HG02885 (cell line): ENCODE measurements around the gene NHSL1.

Experiments
- ATAC-seq: cut with Tn5 transposase; IDR thresholded peaks from one replicate; pipeline ENCODE4 v1.9.1; 2021; ENCODE audit warnings: mild to moderate bottlenecking; ENCODE audit not compliant: unreplicated experiment, poor library complexity

NHSL1 gene

GRCh38 chr6:138525355-138525754, 26.1 kb upstream of the NHSL1 start:
- ATAC-seq = no peak

- no peak for ATAC-seq
These were observed 25.2 kb upstream of the NHSL1 start for GRCh38 chr6:138524526-138524925.

DNA sequence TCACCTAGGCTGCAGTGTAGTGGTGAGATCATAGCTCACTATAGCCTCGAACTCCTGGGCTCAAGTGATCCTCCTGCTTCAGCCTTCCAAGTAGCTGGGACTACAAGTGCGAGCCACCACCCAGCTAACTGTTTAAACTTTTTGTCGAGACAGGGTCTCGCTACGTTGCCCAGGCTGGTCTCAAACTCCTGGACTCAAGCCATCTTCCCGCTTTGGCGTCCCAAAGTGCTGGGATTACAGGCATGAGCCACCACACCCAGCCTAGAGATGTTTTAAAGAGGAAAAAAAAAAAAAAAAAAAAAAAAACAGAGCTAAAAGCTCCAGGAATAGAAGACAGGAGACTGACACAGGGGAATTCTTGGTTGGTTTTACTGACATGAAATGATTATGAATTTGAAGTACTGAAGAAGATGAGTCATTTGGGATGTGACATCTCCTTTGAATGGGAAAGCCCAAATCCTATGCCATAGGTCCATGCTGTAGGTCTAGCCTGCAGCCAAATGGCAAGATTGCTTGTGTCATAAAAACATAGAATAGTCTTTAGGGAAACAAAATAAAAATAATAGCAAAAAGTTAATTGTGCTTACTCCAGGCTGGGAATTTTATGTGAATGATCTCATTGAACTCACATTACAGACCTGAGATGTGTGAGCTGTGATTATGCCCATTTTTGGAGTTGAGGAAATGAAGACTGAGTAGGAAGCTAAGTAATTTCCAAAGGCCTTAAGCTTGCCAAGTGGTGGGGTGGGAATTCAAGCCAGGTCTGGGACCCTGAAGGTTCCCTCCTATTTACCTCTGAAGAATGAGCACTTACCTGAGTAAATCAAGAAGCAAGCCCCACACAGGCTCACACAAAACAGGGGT, 24.3 kb upstream of the NHSL1 start:
- no peak for ATAC-seq

- no peak for ATAC-seq
These were observed 23.3 kb upstream of the NHSL1 start for GRCh38 chr6:138522611-138523010.

DNA sequence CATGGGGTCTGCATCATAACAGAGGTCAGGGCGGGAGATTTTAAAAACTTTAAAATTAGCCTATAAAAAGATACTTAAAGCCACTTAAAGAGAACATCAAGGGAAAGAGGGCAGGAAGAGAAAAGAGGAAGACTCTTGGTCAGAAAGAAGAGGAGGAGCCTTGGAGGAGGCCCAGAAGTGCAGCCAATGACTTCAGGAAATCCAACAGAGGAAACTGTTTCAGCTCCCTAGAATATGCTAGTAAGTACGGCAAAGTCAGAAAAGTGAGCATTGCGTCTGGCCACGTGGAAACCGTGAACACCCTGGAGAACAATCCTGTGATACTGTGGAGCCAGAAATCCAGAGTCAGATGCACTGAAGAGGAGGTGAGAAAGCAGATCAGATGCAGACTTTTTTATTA, 22.5 kb upstream of the NHSL1 start:
- no peak for ATAC-seq

DNA sequence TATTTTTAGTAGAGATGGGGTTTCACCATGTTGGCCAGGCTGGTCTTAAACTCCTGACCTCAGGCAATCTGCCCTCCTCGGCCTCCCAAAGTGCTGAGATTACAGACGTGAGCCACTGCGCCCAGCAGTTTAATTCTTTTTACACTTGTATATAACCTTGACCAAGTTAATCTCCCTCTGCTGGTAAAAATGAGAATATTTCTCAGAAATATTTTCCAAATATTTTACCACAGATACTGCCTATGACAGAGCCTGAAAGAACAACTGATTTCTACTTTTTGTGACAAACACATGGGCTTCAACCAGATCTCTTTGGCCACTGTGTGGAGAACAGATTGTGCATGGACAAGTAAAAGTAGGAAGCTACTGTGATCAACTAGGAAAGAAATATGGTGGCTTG, 21.2 kb upstream of the NHSL1 start:
- ATAC-seq = no peak

DNA sequence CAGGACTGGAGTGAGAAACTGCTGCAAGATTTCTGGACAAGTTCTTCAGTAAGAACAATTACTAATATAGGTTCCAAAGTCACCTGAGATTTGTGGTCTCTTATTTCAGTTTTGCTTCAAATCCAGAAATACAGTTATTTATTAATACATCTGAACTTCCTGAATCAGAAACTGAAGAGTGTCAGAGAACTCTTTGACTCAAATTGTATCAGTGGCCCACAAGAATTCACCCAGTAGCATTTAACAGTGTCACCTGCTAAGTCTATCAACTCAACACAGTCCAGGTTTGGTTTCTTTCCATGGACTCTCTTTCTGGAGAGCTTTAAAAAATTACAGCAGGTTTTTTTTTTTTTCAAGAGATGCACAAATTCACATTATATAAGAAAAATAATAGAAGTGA, 18.8 kb upstream of the NHSL1 start:
- no peak for ATAC-seq

DNA sequence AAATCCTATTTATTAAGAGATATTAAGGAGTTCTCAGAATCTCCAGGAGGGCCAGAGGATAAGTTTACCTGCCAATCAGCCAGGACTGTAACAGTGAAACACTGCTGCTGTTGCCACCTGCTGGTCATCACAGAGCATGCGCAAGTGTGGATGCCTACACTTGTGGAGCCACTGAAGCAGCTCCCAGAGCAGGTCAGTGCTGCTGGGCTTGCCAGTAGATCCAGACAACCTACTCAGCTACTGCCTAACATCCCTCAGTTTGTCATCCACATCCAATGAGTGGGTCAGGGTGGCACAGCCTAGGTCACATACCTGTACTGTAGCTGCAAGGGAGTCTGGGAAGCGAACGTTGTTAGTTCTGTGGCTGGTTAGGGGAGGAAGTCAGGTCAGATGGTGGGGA, 18.3 kb upstream of the NHSL1 start:
- peak; percentile 91 for ATAC-seq

DNA sequence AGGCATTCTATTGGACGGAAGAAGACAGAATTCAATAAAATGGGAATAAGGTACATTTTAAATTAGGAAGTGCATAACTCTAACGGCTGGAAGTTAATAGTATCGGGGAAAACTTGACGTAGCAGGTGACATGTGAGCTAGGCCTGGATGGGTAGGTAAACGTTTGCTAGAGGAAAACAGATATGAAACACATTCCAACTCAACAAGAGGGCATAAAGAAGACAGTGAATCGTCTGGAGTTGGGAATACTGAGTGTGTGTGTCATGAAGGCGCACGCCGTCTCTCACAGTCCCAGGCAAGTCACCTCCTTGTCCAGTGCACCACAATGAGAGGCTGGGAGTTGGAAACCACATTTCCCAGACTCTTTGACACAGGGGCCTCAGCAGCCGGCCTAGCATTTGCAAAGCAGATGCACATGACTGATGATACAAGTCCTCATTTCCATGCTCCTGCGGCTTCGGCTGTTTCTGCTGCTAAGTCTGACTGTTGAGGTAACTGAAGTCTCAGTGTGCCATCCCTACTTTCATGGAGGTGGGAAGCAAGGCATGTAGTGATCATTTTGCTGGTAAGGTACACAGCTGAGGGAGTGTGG, 16.5 kb upstream of the NHSL1 start:
- ATAC-seq = no peak

DNA sequence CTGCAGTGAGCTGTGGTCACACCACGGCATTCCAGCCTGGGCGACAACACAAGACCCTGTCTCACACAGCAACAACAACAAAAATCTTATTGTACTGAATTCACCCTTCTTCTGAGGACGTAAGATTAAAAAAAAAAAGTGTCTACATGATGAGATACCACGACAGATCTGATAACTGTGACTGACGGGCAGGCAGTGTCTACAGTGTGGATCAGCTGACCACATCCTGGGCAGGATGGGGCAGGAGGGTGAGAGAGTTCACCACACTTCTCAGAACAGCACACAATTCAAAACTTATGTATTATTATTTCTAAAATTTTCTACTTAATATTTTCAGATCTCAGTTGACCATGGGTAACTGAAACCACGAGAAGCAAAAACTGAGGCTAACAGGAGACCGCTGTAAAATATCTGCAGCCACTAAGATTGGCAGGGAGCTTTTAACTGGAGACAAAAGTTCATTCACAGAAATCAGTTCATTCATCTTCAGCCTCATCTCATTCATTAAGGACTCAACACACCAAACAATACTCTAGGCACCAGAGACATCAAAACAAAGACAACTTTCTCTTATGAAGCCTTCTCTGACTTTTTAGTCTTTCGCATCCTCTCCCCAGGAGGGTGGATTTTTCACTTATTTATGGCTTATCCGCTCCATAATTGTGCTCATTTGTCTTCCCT, 15.7 kb upstream of the NHSL1 start:
- no peak for ATAC-seq

- no peak for ATAC-seq
These were observed 13.3 kb upstream of the NHSL1 start for GRCh38 chr6:138512609-138513008.

GRCh38 chr6:138510093-138510492, 10.8 kb upstream of the NHSL1 start:
- no peak for ATAC-seq

DNA sequence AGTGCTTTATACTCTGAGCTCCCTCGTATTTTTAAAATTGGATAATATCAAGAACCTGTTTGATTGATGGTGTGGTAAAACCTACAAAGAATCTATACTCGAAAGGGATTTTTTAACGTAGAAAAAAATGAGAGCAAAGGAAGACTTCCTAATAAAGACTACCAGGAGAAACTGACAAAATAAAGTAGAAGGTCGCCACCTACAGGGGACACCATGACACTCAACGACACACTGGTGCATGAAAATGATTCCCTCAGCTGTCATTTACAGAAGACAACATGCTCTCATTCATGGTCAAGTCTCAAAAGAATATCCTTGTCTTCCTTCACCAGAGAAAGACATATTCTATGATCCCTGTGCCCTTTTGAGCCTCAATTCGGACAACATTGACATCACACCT, 10.1 kb upstream of the NHSL1 start:
- ATAC-seq = peak; percentile 63

DNA sequence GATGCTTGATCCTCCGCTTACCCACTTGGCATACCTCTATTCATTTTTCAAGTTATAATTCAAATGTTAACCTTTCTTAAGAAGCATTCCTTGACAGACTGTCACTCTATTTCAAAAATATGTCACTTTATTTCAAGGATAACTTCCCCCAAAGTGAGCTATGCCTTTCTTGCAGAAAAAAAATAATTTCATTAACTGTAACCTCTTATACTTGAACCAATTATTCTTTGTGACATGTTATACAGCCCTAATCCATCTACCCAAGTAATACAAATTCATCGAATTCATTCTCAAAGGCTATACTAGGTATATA, 9.3 kb upstream of the NHSL1 start:
- no peak for ATAC-seq

DNA sequence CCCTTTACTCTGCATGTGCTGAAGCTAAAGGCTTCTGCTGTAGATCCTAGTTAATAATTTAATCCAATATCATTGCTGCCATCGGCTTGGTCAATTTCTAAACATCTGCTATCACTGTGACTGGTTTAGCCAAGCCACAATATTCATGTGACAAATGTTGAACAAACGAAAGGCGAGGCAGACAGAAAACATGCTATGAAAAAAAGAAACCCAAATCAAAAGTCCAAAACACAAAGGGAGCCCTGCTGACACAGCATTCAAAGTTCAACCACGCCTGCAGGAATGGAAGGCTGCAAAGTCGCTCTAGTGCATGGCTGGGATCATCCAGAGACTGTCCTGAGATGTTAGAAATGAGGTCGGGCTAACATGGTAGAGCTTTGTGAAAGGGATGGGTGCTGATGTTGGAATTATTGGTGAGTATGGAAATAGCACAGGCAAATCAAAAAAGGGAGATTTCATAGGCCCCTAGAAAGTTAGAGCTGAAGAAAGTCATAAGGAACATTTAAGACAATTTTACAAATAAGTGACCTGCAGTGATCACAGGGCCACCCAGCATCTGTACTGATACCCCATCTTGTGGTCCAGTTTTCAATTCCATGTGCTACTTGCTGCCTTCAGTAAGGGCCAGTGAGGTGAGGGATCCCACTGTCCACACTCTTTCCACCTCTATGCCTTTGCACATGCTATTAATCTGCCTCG, 8.8 kb upstream of the NHSL1 start:
- ATAC-seq = no peak

GRCh38 chr6:138504764-138505689, 5.7 kb upstream of the NHSL1 start:
- ATAC-seq = no peak

DNA sequence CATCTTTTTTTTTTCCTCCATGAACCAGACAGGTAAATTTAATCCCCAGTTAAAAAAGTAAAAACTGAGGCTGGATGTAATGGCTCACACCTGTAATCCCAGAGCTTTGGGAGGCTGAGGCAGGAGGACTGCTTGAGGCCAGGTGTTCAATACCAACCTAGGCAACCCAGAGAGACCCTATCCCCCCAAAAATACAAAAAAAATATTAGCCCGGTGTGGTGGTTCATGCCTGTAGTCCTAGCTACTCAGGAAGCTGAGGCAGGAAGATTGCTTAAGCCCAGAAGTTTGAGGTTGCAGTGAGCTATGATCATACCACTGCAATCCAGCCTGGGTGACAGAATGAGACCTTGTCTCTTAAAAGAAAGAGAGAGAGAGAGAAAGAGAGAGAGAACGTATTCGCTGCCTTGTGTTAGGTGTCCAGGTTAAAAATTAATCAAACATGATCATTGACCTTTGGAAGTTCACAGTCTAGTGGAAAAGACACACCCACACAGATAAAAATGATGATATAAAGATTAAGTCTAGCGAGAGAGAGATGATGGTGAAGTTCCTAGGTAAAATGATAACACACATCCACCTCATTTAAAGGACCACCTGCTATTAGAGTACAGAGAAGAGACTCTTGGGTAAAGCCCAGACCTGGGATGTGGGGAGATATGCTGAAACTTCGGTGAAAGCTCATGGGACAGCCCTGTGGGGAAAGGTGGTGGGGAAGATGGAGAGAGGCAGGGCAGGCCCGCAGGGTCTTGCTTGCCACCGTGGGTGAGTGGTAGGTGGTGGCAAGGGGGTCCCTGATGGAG, 4.8 kb upstream of the NHSL1 start:
- ATAC-seq = no peak

GRCh38 chr6:138502546-138502945, 3.3 kb upstream of the NHSL1 start:
- ATAC-seq = no peak

GRCh38 chr6:138500867-138501446, 1.7 kb upstream of the NHSL1 start:
- no peak for ATAC-seq
